ENCODE results near the gene PPIL6.

PPIL6 gene

DNA sequence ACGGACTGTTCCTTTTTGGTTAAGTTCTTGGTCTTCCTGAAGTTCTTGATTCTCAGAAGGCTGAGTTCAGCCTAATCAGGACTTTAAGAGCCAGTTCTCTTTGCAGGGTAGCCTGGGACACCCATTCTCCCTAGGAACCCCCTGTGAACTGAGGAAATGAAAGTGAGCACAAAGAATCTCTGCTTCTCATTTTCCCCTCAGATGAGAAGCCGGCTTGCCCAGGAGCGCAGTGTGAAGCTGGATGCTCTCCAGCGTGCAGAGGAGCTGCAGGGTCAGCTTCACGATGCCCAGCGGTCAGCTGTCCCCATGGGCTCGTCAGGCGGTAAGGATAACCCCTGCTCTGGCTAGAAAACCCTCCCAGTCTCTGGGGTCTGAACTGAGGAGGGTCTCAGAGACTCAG lies 92.2 kb downstream of the PPIL6 start:
- no peak for DNase-seq
- H4K20me1 ChIP-seq (ENCODE audit: insufficient read depth, low read length), result no peaks in the 10 kb centered on the region
- TF ChIP-seq, protein P1, sequence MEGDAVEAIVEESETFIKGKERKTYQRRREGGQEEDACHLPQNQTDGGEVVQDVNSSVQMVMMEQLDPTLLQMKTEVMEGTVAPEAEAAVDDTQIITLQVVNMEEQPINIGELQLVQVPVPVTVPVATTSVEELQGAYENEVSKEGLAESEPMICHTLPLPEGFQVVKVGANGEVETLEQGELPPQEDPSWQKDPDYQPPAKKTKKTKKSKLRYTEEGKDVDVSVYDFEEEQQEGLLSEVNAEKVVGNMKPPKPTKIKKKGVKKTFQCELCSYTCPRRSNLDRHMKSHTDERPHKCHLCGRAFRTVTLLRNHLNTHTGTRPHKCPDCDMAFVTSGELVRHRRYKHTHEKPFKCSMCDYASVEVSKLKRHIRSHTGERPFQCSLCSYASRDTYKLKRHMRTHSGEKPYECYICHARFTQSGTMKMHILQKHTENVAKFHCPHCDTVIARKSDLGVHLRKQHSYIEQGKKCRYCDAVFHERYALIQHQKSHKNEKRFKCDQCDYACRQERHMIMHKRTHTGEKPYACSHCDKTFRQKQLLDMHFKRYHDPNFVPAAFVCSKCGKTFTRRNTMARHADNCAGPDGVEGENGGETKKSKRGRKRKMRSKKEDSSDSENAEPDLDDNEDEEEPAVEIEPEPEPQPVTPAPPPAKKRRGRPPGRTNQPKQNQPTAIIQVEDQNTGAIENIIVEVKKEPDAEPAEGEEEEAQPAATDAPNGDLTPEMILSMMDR (IDR thresholded peaks at IDR 0.05; ENCODE audit: low read length), result no peak
- TF ChIP-seq EZH2 (optimal IDR thresholded peaks at IDR 0.05; ENCODE audit: low read depth, low read length) (no peak), EZH2phosphoT487 (IDR thresholded peaks at IDR 0.05; ENCODE audit: low read length) (no peak)
- H3K27me3 ChIP-seq (replicated peaks; ENCODE audit: insufficient read depth, low read length), result no peaks in the 10 kb centered on the region
- no peaks in the 10 kb centered on the region for H3K9me3 ChIP-seq (replicated peaks; ENCODE audit: insufficient read depth, low read length)
- no peaks in the 10 kb centered on the region for H3K36me3 ChIP-seq (replicated peaks; ENCODE audit: insufficient read depth, low read length)
- H3K79me2 ChIP-seq (ENCODE audit: low read length), result no peaks in the 10 kb centered on the region
- no peak overlapping the region for H3K9ac ChIP-seq (ENCODE audit: low read length)
- no peaks in the 10 kb centered on the region for H3K9me2 ChIP-seq (replicated peaks; ENCODE audit: insufficient read depth, low read length)
- no peaks in the 10 kb centered on the region for H3F3A ChIP-seq (ENCODE audit: insufficient read depth, low read length)
- H2AFZ ChIP-seq (ENCODE audit: low read length), result no peak overlapping the region
- no peaks in the 10 kb centered on the region for H3K4me1 ChIP-seq (ENCODE audit: low read length)
- no peak overlapping the region for H3K4me2 ChIP-seq (ENCODE audit: low read depth, low read length)
- no peak overlapping the region for H3K4me3 ChIP-seq (ENCODE audit: low read length)
- no peak overlapping the region for H3K27ac ChIP-seq (ENCODE audit: low read length)

DNA sequence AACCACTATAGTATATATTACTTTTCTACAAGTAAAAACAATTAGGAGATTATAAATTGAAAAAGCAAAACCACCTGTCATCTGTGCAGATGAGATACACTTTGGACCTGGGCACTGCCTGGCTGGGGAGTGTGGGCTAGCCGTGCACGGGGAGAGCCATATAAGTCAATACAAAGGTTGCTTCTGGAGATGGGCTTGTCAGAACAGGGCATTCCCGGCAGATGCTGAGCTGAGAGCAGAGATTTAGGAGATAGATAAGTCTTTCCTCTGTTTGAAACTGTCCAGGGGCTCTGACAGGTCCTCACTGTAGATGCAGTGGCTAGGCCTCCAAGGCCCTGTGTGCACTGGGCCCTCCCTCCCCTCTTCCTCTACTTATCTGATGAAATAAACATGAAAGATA lies 92.6 kb downstream of the PPIL6 start:
- Histone ChIP-seq H3K9me3 (replicated peaks; ENCODE audit: insufficient read depth, low read length) (no peaks in the 10 kb centered on the region), H3K4me2 (ENCODE audit: low read depth, low read length) (no peak overlapping the region), H3F3A (ENCODE audit: insufficient read depth, low read length) (no peaks in the 10 kb centered on the region), H3K9ac (ENCODE audit: low read length) (no peak overlapping the region), H3K36me3 (replicated peaks; ENCODE audit: insufficient read depth, low read length) (no peaks in the 10 kb centered on the region), H3K9me2 (replicated peaks; ENCODE audit: insufficient read depth, low read length) (no peaks in the 10 kb centered on the region), H3K79me2 (ENCODE audit: low read length) (no peaks in the 10 kb centered on the region), H3K27me3 (replicated peaks; ENCODE audit: insufficient read depth, low read length) (no peaks in the 10 kb centered on the region), H3K27ac (ENCODE audit: low read length) (no peak overlapping the region), H3K4me1 (ENCODE audit: low read length) (no peaks in the 10 kb centered on the region), H2AFZ (ENCODE audit: low read length) (no peak overlapping the region), H4K20me1 (ENCODE audit: insufficient read depth, low read length) (no peaks in the 10 kb centered on the region), H3K4me3 (ENCODE audit: low read length) (no peak overlapping the region)
- TF ChIP-seq, protein P1 (IDR thresholded peaks at IDR 0.05; ENCODE audit: low read length), result no peak
- TF ChIP-seq EZH2 (optimal IDR thresholded peaks at IDR 0.05; ENCODE audit: low read depth, low read length) (no peak), EZH2phosphoT487 (IDR thresholded peaks at IDR 0.05; ENCODE audit: low read length) (no peak)
- DNase-seq, result no peak

DNA sequence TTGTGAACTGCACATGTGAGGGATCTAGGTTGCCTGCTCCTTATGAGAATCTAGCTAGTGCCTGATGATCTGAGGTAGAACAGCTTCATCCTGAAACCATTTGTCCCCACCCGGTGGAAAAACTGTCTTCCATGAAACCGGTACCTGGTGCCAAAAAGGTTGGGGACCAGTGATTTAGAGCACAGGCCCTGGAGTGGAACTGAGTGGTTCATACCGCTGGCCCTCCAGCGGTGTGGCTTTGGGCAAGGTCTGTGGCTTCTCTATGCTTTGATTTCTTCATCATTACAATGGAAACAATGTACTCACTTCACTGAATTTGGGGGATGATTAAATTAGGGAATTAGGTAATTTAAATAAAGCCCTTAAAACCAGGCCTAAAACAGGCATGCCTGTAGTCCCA lies 94.4 kb downstream of the PPIL6 start:
- no peaks in the 10 kb centered on the region for H3K9me2 ChIP-seq (replicated peaks; ENCODE audit: insufficient read depth, low read length)
- no peak for DNase-seq
- no peak overlapping the region for H3K9ac ChIP-seq (ENCODE audit: low read length)
- H2AFZ ChIP-seq (ENCODE audit: low read length), result no peak overlapping the region
- H3K4me3 ChIP-seq (ENCODE audit: low read length), result no peak overlapping the region
- no peaks in the 10 kb centered on the region for H3K27me3 ChIP-seq (replicated peaks; ENCODE audit: insufficient read depth, low read length)
- no peaks in the 10 kb centered on the region for H3K4me1 ChIP-seq (ENCODE audit: low read length)
- TF ChIP-seq EZH2 (optimal IDR thresholded peaks at IDR 0.05; ENCODE audit: low read depth, low read length), result no peak
- TF ChIP-seq, protein P1 (IDR thresholded peaks at IDR 0.05; ENCODE audit: low read length), result no peak
- no peaks in the 10 kb centered on the region for H3K79me2 ChIP-seq (ENCODE audit: low read length)
- H3F3A ChIP-seq (ENCODE audit: insufficient read depth, low read length), result no peaks in the 10 kb centered on the region
- no peaks in the 10 kb centered on the region for H3K9me3 ChIP-seq (replicated peaks; ENCODE audit: insufficient read depth, low read length)
- H3K36me3 ChIP-seq (replicated peaks; ENCODE audit: insufficient read depth, low read length), result no peaks in the 10 kb centered on the region
- no peak overlapping the region for H3K27ac ChIP-seq (ENCODE audit: low read length)
- no peak overlapping the region for H3K4me2 ChIP-seq (ENCODE audit: low read depth, low read length)
- no peaks in the 10 kb centered on the region for H4K20me1 ChIP-seq (ENCODE audit: insufficient read depth, low read length)

Measured in MM.1S (cell line).